Hepatocyte (in vitro differentiated cells): ENCODE measurements around the gene KCTD17. TPM values are rescaled to one million over a fixed set of nuclear protein-coding genes. Genes with fewer than 3 reads are reported as not detected.

Experiments
- DNase-seq: peaks from one replicate; pipeline ENCODE4 v3.0.0-alpha.2; 2016; ENCODE audit warnings: low spot score
- H2AFZ ChIP-seq: fragments of 200-600 bp; sonication (generic); 2 replicates; pipeline ENCODE4 v1.6.0; 2016; ENCODE audit warnings: antibody characterized with exemption, mild to moderate bottlenecking
- H3K27ac ChIP-seq: fragments of 200-600 bp; sonication (generic); 2 replicates; pipeline ENCODE4 v1.5.1; 2016; ENCODE audit warnings: mild to moderate bottlenecking
- H3K27me3 ChIP-seq: fragments of 200-600 bp; sonication (generic); 2 replicates; pipeline ENCODE4 v1.6.1; 2016
- H3K36me3 ChIP-seq: fragments of 200-600 bp; sonication (generic); replicated peaks from 2 replicates; pipeline ENCODE4 v1.5.1; 2016; ENCODE audit warnings: low read depth; ENCODE audit not compliant: insufficient read depth
- H3K4me1 ChIP-seq: fragments of 200-600 bp; sonication (generic); 2 replicates; pipeline ENCODE4 v1.5.1; 2016; ENCODE audit warnings: mild to moderate bottlenecking, moderate library complexity; ENCODE audit not compliant: insufficient read depth
- H3K4me2 ChIP-seq: fragments of 200-600 bp; sonication (generic); 2 replicates; pipeline ENCODE4 v1.6.0; 2016
- H3K4me3 ChIP-seq: fragments of 200-600 bp; sonication (generic); 2 replicates; pipeline ENCODE4 v1.5.1; 2016; ENCODE audit warnings: mild to moderate bottlenecking
- H3K79me2 ChIP-seq: fragments of 200-600 bp; sonication (generic); 2 replicates; pipeline ENCODE4 v1.6.0; 2017; ENCODE audit warnings: mild to moderate bottlenecking
- H3K9me2 ChIP-seq: fragments of 200-600 bp; sonication (generic); replicated peaks from 2 replicates; pipeline ENCODE4 v1.6.0; 2017; ENCODE audit warnings: mild to moderate bottlenecking; ENCODE audit not compliant: insufficient read depth
- H3K9me3 ChIP-seq: fragments of 200-600 bp; sonication (generic); 2 replicates; pipeline ENCODE4 v1.5.1; 2016; ENCODE audit warnings: low read depth, mild to moderate bottlenecking
- H4K20me1 ChIP-seq: fragments of 200-600 bp; sonication (generic); 2 replicates; pipeline ENCODE4 v1.6.0; 2016; ENCODE audit warnings: mild to moderate bottlenecking; ENCODE audit not compliant: insufficient read depth, poor library complexity, severe bottlenecking
- CTCF ChIP-seq: fragments of 200-600 bp; sonication (generic); IDR thresholded peaks from 2 replicates; pipeline ENCODE4 v1.5.1; 2016; ENCODE audit warnings: antibody characterized with exemption, mild to moderate bottlenecking; ENCODE audit not compliant: poor library complexity
- EZH2 ChIP-seq: fragments of 200-600 bp; sonication (generic); IDR thresholded peaks from 2 replicates; pipeline ENCODE4 v1.6.1; 2016; ENCODE audit warnings: antibody characterized with exemption, mild to moderate bottlenecking, borderline replicate concordance
- EZH2phosphoT487 ChIP-seq: fragments of 200-600 bp; sonication (generic); IDR thresholded peaks from one replicate; pipeline ENCODE4 v1.6.1; 2018; ENCODE audit warnings: antibody characterized with exemption, mild to moderate bottlenecking, low read depth, moderate library complexity; ENCODE audit not compliant: unreplicated experiment, severe bottlenecking
- WGBS: methylation state at CpG from one replicate; pipeline ENCODE4 v1.1.6; 2016; ENCODE audit warnings: low lambda C conversion rate; ENCODE audit errors: missing lambda C conversion rate; 5-methylcytosine and 5-hydroxymethylcytosine counted together
- polyA plus RNA-seq: library from polyadenylated mRNA; unstranded; fragments of >200 nt; fragmentation: Nextera tagmentation; extraction: Ambion mirVana; gene quantifications from 2 replicates; pipeline ENCODE4 v1.2.1, GENCODE V29; 2016
- total RNA-seq: library from RNA; depleted of rRNA; stranded (reverse); fragments of >200 nt; gene quantifications from 2 replicates; pipeline ENCODE4 v1.2.3, GENCODE V29; 2014

KCTD17 gene
- total and polyA plus RNA-seq, 2 experiments from 2014 or later, result 15.2 to 25.4 TPM

- no peak for DNase-seq
- no peaks in the 10 kb centered on the region for H3K9me3 ChIP-seq
- H4K20me1 ChIP-seq, result no peaks in the 10 kb centered on the region
- no peak overlapping the region for H2AFZ ChIP-seq
- no peaks in the 10 kb centered on the region for H3K79me2 ChIP-seq
- no peaks in the 10 kb centered on the region for H3K36me3 ChIP-seq
- H3K9me2 ChIP-seq, result no peaks in the 10 kb centered on the region
- 78% methylated on average over 14 of the region's 14 CpGs for WGBS
- H3K4me1 ChIP-seq, result peaks cover 23% of the 10 kb centered on the region
- TF ChIP-seq EZH2phosphoT487 (no peak), CTCF (no peak), EZH2 (no peak)
- H3K27ac ChIP-seq, result no peak overlapping the region
- H3K4me3 ChIP-seq, result no peak overlapping the region
- no peak overlapping the region for H3K4me2 ChIP-seq
- H3K27me3 ChIP-seq, result no peaks in the 10 kb centered on the region
Observed at GRCh38 chr22:37103656-37104452, 52.3 kb downstream of the KCTD17 start.

DNA sequence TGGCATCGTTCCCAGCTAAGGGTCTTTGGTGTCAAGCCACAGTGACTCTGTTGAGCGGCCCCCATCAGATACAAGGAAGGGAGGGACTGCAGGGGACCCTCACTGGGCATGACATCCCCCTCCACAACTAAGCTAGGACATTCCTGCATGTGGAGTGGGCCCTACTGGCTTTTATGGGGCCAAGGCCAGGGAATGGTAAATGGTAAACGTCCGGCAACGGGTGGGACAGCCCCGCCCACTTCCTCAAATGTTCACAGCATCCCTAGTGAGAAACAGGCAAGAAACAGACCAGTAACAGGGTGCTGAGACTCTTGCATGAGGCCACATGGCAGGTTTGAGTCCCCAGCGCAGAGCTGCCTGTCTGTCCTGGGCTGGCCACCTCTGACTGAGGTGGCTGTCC lies 53.6 kb downstream of the KCTD17 start:
- Histone ChIP-seq H2AFZ (no peak overlapping the region), H3K79me2 (no peaks in the 10 kb centered on the region), H3K4me3 (no peak overlapping the region), H4K20me1 (no peaks in the 10 kb centered on the region), H3K27ac (no peak overlapping the region), H3K9me2 (no peaks in the 10 kb centered on the region), H3K9me3 (no peaks in the 10 kb centered on the region), H3K36me3 (no peaks in the 10 kb centered on the region), H3K27me3 (no peaks in the 10 kb centered on the region), H3K4me2 (no peak overlapping the region), H3K4me1 (peaks cover 30% of the 10 kb centered on the region)
- WGBS, result 58% methylated on average over 7 of the region's 7 CpGs
- TF ChIP-seq EZH2phosphoT487 (no peak), EZH2 (no peak), CTCF (no peak)
- no peak for DNase-seq

GRCh38 chr22:37105990-37106389 lies 54.4 kb downstream of the KCTD17 start:
- Histone ChIP-seq H3K9me2 (no peaks in the 10 kb centered on the region), H3K27ac (no peak overlapping the region), H3K9me3 (no peaks in the 10 kb centered on the region), H3K4me3 (no peak overlapping the region), H3K4me2 (no peak overlapping the region), H3K27me3 (no peaks in the 10 kb centered on the region), H3K79me2 (no peaks in the 10 kb centered on the region), H2AFZ (no peak overlapping the region), H4K20me1 (no peaks in the 10 kb centered on the region), H3K4me1 (peaks cover 27% of the 10 kb centered on the region), H3K36me3 (no peaks in the 10 kb centered on the region)
- WGBS, result 87% methylated on average over 5 of the region's 5 CpGs
- no peak for DNase-seq
- TF ChIP-seq EZH2 (no peak), EZH2phosphoT487 (no peak), CTCF (no peak)
